Measurements from ENCODE around the gene MAD2L1BP. TPM values are rescaled to one million over a fixed set of nuclear protein-coding genes. Genes with fewer than 3 reads are reported as not detected.

The MAD2L1BP gene
- total RNA-seq, 1 experiment from 2014 or later = 36.6 TPM

- no peak overlapping the region for H3K4me2 ChIP-seq (ENCODE audit: low read length)
- H3K9me2 ChIP-seq (ENCODE audit: insufficient read depth) = no peaks in the 10 kb centered on the region
Measured at GRCh38 chr6:43678341-43678740, 42.7 kb downstream of the MAD2L1BP start.

More at GRCh38 chr6:43678341-43678740, 42.7 kb downstream of the MAD2L1BP start:
- H3K4me3 ChIP-seq (replicated peaks in 1 of 2; ENCODE audit: low read depth in 1 of 2, low read length in 2 of 2) = no peak overlapping the region
- no peaks in the 10 kb centered on the region for H4K20me1 ChIP-seq (ENCODE audit: insufficient read depth)
- peaks cover 34 to 51% of the 10 kb centered on the region in 2 experiments for H3K36me3 ChIP-seq (ENCODE audit: control insufficient read depth in 1 of 2, insufficient read depth in 2 of 2, low read length in 2 of 2)
- TF ChIP-seq REST (IDR thresholded peaks at IDR 0.05; ENCODE audit: low read depth) (no peak), MAX (IDR thresholded peaks at IDR 0.05) (no peak), SIN3A (IDR thresholded peaks at IDR 0.05; ENCODE audit: low read depth) (no peak), ATF3 (IDR thresholded peaks at IDR 0.05) (no peak), RAD21 (IDR thresholded peaks at IDR 0.05; ENCODE audit: low read depth) (no peak), ELF1 (IDR thresholded peaks at IDR 0.05; ENCODE audit: borderline replicate concordance, low read depth) (no peak), EZH2 (IDR thresholded peaks at IDR 0.05) (no peak), ZNF274 (IDR thresholded peaks at IDR 0.05; ENCODE audit: low read depth, low read length) (no peak), FOSL1 (IDR thresholded peaks at IDR 0.05; ENCODE audit: low read depth) (no peak), EZH2phosphoT487 (IDR thresholded peaks at IDR 0.05; ENCODE audit: borderline replicate concordance) (no peak), POLR2AphosphoS5 (IDR thresholded peaks at IDR 0.05; ENCODE audit: low read depth, low read length) (no peak), TCF7L2 (IDR thresholded peaks at IDR 0.05; ENCODE audit: borderline replicate concordance, extremely low read depth, insufficient read depth, insufficient read length) (no peak), POLR2A (IDR thresholded peaks at IDR 0.05; ENCODE audit: borderline replicate concordance, extremely low read depth, insufficient read depth, insufficient read length) (no peak)
- no peaks in the 10 kb centered on the region for H3K9me3 ChIP-seq (ENCODE audit: control insufficient read depth in 1 of 2, insufficient read depth in 1 of 2, low read depth in 1 of 2, low read length in 2 of 2)
- no peak overlapping the region for H3K27ac ChIP-seq (ENCODE audit: low read depth, low read length)
- H3K27me3 ChIP-seq (ENCODE audit: insufficient read depth, low read length) = no peaks in the 10 kb centered on the region
- ChIA-PET CTCF (interaction anchor here (3.6 kb wide), 1 partner anchor 11 kb away, joined by 13 read pairs; no protein-coding TSS in a partner anchor), RAD21 (ENCODE audit: low non-redundant PET in 1 of 2, low total read pairs in 2 of 2, uncharacterized antibody in 2 of 2, unreplicated experiment in 2 of 2) (no interaction called here), POLR2A (no interaction called here)
- H3K79me2 ChIP-seq (ENCODE audit: insufficient read depth, low read length) = peaks cover 40% of the 10 kb centered on the region
- no peak overlapping the region for H2AFZ ChIP-seq (ENCODE audit: low read depth, low read length, poor library complexity, severe bottlenecking)
- DNase-seq (ENCODE audit: low read depth, low spot score) (no peak), ATAC-seq (no peak)
- H3K9ac ChIP-seq (ENCODE audit: low read length) = no peak overlapping the region
- intact Hi-C loops (cut with micrococcal nuclease) = no loop called here
- no peaks in the 10 kb centered on the region for H3K4me1 ChIP-seq (ENCODE audit: control insufficient read depth in 1 of 2, insufficient read depth in 2 of 2, low read length in 2 of 2)
- BruUV-seq (replicated peaks) = no TSS peak
